ENCODE data around the gene ZNF648. TPM values are rescaled to one million over a fixed set of nuclear protein-coding genes. Genes with fewer than 3 reads are reported as not detected.
"Not testable (repeated sequence)": the region's sequence is repeated elsewhere in the genome, so short reads cannot be mapped to it uniquely, and the experiment has no call there.

The ZNF648 gene
- total RNA-seq, 2 experiments from 2014 or later = not detected

DNA sequence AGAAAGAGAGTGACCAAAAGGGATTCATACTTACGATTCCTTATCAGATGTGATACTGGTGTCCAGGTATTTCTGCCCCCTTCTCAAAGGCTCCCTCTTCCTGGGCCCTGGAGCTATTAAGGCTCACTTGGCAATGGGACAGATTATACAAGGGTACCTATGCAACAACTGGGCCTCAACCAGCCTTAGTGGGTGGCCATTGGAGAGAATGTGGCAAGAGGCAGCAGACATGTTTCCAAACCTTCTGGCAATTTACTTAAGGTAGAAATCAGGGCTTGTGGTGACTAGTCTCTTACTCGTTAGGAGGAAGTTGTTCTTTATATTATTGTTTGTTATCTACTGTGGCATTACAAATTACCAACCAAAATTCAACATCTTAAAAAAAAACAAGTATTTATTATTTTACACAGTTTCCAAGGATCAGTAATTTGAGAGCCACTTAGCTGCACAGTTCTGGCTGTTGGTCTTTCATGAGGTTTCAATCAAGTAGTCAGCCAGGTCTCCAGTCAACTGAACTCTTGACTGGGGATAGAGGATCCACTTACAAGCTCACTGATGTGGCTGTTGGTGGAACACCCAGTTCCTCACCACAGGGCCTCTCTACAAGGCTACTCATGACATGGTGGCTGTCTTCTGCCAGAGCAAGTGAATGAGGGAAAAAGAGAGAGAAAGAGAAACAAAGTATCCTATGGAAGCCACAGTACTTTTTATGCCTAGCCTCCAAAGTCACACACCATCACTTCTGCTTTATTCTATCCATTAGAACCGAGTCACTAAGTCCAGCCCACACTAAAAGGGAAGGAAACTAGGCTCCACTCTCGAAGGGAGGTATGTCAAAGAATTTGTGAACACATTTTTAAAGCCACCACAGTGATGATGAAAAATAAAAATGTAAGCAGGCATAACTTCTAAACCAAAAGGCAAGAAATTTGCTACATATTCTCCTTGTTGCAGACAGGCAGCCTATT, 10.7 kb downstream of the ZNF648 start:
- Mint-ChIP-seq H3K27me3 (peaks cover 4% of the 10 kb centered on the region), H3K36me3 (ENCODE audit: low read depth) (peaks cover 2% of the 10 kb centered on the region), H3K9me3 (peaks cover 3% of the 10 kb centered on the region), H3K4me3 (no peak overlapping the region), H3K4me1 (ENCODE audit: low read depth) (peaks cover 4% of the 10 kb centered on the region), H3K27ac (no peak overlapping the region)
- intact Hi-C loops (cut with micrococcal nuclease) = no loop called here
- ChIA-PET POLR2A (interaction anchor here (0.7 to 1.0 kb wide), 2 partner anchors 35 to 708 kb away, joined by 3 read pairs; no protein-coding TSS in a partner anchor), CTCF (interaction anchor here (1.8 to 2.9 kb wide), 2 partner anchors 17 to 30 kb away, joined by 7 to 10 read pairs; no protein-coding TSS in a partner anchor)
- DNase-seq = no peak
- no peak for TF ChIP-seq CTCF (IDR thresholded peaks at IDR 0.05)
- ATAC-seq = no peak

DNA sequence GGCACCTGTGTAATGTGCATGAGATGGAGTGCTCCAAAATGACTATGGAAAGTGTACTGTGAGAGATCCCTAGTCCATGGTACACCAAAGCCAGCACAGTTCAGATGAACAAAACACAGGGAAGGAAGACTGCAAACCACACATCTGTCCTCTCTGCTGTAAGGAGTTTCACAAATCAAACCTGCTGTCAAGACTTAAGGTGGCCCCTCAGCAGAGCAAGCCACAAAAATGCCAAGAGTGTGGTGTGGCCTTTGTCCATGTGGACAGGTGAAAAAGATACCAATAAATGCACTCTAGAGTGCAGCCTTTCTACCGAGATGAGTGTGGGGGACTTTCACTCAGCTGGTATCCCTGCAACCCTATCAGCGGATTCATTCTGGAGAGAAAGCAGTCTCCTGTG, 12.9 kb downstream of the ZNF648 start:
- ATAC-seq (no peak), DNase-seq (no peak)
- TF ChIP-seq CTCF (IDR thresholded peaks at IDR 0.05) = no peak
- Mint-ChIP-seq H3K9me3 (peaks cover 8% of the 10 kb centered on the region), H3K4me1 (ENCODE audit: low read depth) (peaks cover 4% of the 10 kb centered on the region), H3K36me3 (ENCODE audit: low read depth) (peaks cover 5% of the 10 kb centered on the region), H3K27ac (no peak overlapping the region), H3K4me3 (no peak overlapping the region), H3K27me3 (peaks cover 3% of the 10 kb centered on the region)
- intact Hi-C loops (cut with micrococcal nuclease) = no loop called here
- CTCF ChIA-PET = interaction anchor here (2.6 kb wide), 1 partner anchor 33 kb away, joined by 8 read pairs; no protein-coding TSS in a partner anchor
- POLR2A ChIA-PET = no interaction called here

DNA sequence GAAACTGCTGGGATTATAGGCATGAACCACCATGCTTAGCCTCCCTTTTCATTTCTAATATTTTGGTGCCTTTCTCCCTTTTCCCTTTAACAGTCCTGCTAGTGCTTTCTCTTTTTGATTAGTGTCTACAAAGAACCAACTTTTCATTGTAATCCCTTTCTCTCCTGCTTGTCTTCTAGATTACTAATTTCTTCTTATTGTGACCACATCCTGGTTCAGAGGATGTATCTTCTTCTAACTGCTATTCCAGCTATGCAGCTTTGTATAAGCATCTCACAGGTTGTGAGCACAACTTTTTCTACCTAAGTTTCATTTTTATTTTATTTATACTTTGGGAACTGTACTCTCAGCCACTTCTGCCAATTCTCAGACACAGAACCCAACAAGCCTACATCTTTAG, 14.7 kb downstream of the ZNF648 start:
- H3K27me3 Mint-ChIP-seq = peaks cover 3% of the 10 kb centered on the region
- peaks cover 5% of the 10 kb centered on the region for H3K36me3 Mint-ChIP-seq (ENCODE audit: low read depth)
- peaks cover 4% of the 10 kb centered on the region for H3K4me1 Mint-ChIP-seq (ENCODE audit: low read depth)
- intact Hi-C loops (cut with micrococcal nuclease) = no loop called here
- ChIA-PET CTCF (interaction anchor here (0.7 to 2.6 kb wide), 4 partner anchors 17 to 110 kb away, joined by 3 to 8 read pairs (median 4); no protein-coding TSS in a partner anchor), POLR2A (interaction anchor here (0.6 kb wide), 1 partner anchor 53 kb away, joined by 3 read pairs; no protein-coding TSS in a partner anchor)
- ATAC-seq (peak; percentile 79), DNase-seq (no peak)
- peak overlapping the region; percentile 4 for H3K27ac Mint-ChIP-seq
- TF ChIP-seq CTCF (IDR thresholded peaks at IDR 0.05) = no peak
- no peak overlapping the region for H3K4me3 Mint-ChIP-seq
- peaks cover 8% of the 10 kb centered on the region for H3K9me3 Mint-ChIP-seq

DNA sequence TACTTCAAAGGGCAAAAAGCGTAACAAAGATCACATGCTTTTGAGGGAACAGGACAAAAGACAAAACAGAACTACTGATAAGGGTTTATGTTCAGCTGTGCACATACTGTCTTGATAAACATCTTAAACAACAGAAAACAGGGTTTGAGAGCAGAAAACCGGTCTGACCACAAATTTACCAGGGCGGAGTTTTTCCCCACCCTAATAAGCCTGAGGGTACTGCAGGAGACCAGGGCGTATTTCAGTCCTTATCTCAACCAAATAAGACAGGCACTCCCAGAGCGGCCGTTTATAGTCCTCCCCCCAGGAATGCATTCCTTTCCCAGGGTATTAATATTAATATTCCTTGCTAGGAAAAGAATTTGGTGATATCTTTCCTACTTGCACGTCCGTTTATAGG, 16.0 kb downstream of the ZNF648 start:
- POLR2A ChIA-PET; H3K4me1 Mint-ChIP-seq (ENCODE audit: low read depth); H3K27ac Mint-ChIP-seq; H3K27me3 Mint-ChIP-seq; CTCF ChIA-PET; DNase-seq; H3K9me3 Mint-ChIP-seq; ATAC-seq; H3K36me3 Mint-ChIP-seq (ENCODE audit: low read depth); H3K4me3 Mint-ChIP-seq; intact Hi-C loops (cut with micrococcal nuclease): not testable (repeated sequence)

DNA sequence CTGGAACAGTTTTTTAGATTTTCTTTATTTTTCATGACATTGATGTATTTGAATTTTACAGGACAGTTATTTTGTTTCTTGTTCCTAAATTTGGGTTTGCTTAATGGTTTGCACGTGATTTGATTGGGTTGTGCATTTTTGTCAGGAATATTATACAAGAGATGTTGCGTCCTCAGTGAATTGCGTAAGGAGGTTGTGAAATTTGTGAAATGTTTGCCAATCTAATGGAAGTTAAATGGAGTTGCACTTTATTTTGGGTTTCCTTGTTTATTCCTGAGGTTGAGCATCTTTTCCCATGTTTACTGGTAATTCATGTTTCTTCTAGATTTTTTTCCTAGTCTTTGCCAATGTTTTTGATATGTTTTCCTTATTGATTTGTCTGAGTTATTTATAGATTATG, 19.9 kb downstream of the ZNF648 start:
- peaks cover 1% of the 10 kb centered on the region for H3K4me1 Mint-ChIP-seq (ENCODE audit: low read depth)
- DNase-seq (no peak), ATAC-seq (no peak)
- H3K27ac Mint-ChIP-seq = no peak overlapping the region
- no peak overlapping the region for H3K4me3 Mint-ChIP-seq
- peaks cover 12% of the 10 kb centered on the region for H3K9me3 Mint-ChIP-seq
- peaks cover 3% of the 10 kb centered on the region for H3K27me3 Mint-ChIP-seq
- H3K36me3 Mint-ChIP-seq (ENCODE audit: low read depth) = peaks cover 4% of the 10 kb centered on the region
- ChIA-PET POLR2A (no interaction called here), CTCF (no interaction called here)
- intact Hi-C loops (cut with micrococcal nuclease) = no loop called here
- no peak for TF ChIP-seq CTCF (IDR thresholded peaks at IDR 0.05)

All from activated CD8-positive, alpha-beta T cell treated with anti-CD3 and anti-CD28 coated beads for 36 hours (primary cell).